ENCODE measurements around the gene FGF12. TPM values are rescaled to one million over a fixed set of nuclear protein-coding genes. Genes with fewer than 3 reads are reported as not detected.
A peak's percentile ranks its signal among the peaks of the same experiment; 100 is the strongest.

FGF12 gene
- polyA plus RNA-seq, 1 experiment = 0.11 TPM

DNA sequence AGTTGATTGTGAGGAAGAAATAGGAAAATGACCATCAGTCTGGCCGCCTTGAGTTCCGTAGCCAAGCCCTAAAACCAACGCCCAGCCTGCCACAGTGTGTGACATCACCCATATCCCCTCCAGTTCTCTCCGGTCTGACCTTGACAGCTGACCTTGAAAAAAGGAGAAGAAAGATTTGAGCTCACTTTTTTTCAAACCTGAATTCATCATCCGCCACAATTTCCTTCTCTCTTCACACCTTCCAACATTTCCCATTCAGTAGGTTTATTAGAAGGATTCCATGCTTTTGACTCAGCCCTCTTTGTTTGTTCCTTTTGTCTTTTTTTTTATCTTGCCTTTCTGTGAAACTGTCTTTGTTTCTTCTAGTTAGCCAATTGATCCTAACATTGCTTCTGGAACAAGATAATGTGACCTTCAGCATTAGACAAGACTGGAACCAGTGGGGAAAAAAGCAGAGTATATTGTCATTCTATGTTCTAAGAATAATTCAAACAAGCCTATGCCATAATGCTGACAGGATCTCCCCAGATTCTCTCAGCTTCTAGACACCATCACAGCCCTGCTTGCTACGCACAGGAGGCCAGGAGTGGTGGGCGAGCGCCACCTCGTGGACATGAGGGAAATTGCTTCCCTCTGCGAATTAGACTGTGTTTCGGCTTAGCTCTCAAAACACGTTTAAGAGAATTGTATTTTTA, 283.1 kb downstream of the FGF12 start:
- Histone ChIP-seq H3K27me3 (ENCODE audit: control insufficient read depth, insufficient read depth, low read length) (no peaks in the 10 kb centered on the region), H3K36me3 (ENCODE audit: control insufficient read depth, insufficient read depth, low read length) (no peaks in the 10 kb centered on the region), H3K4me3 (ENCODE audit: low read depth, low read length) (no peak overlapping the region)
- TF ChIP-seq, protein P1, sequence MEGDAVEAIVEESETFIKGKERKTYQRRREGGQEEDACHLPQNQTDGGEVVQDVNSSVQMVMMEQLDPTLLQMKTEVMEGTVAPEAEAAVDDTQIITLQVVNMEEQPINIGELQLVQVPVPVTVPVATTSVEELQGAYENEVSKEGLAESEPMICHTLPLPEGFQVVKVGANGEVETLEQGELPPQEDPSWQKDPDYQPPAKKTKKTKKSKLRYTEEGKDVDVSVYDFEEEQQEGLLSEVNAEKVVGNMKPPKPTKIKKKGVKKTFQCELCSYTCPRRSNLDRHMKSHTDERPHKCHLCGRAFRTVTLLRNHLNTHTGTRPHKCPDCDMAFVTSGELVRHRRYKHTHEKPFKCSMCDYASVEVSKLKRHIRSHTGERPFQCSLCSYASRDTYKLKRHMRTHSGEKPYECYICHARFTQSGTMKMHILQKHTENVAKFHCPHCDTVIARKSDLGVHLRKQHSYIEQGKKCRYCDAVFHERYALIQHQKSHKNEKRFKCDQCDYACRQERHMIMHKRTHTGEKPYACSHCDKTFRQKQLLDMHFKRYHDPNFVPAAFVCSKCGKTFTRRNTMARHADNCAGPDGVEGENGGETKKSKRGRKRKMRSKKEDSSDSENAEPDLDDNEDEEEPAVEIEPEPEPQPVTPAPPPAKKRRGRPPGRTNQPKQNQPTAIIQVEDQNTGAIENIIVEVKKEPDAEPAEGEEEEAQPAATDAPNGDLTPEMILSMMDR (IDR thresholded peaks at IDR 0.05; ENCODE audit: insufficient read depth, low read depth, low read length) = peak; percentile 97
- no peak for DNase-seq (ENCODE audit: low read depth)
- ChIA-PET CTCF (interaction anchor here (0.5 to 3.1 kb wide), 25 partner anchors 8 to 1744 kb away, joined by 3 to 42 read pairs (median 6); no protein-coding TSS in a partner anchor), POLR2A (no interaction called here)

DNA sequence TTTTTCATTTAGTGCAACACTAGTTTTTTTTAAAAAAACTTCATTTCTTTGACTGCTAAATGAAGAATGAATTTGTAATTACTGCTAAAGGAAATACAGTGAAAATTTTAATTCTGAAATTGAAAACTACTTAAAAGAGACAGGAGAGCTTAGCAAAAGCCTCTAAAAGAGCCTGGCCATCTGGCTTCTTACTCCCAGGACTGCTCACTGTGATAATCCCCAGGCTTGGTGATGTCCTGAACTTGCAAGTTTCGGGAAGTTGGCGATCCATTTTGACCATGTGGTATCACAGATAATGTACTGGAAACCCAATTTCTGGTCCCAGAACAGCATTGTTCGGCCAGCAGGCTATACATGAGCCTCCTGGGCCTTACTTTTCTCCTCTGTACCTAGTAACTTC, 292.1 kb downstream of the FGF12 start:
- TF ChIP-seq, protein P1 (IDR thresholded peaks at IDR 0.05; ENCODE audit: insufficient read depth, low read depth, low read length) = no peak
- no peaks in the 10 kb centered on the region for H3K36me3 ChIP-seq (ENCODE audit: control insufficient read depth, insufficient read depth, low read length)
- H3K4me3 ChIP-seq (ENCODE audit: low read depth, low read length) = no peak overlapping the region
- H3K27me3 ChIP-seq (ENCODE audit: control insufficient read depth, insufficient read depth, low read length) = no peaks in the 10 kb centered on the region
- DNase-seq (ENCODE audit: low read depth) = no peak
- CTCF ChIA-PET = interaction anchor here (0.7 to 1.4 kb wide), 3 partner anchors 9 to 1299 kb away, joined by 3 to 9 read pairs (median 4); no protein-coding TSS in a partner anchor
- POLR2A ChIA-PET = no interaction called here

DNA sequence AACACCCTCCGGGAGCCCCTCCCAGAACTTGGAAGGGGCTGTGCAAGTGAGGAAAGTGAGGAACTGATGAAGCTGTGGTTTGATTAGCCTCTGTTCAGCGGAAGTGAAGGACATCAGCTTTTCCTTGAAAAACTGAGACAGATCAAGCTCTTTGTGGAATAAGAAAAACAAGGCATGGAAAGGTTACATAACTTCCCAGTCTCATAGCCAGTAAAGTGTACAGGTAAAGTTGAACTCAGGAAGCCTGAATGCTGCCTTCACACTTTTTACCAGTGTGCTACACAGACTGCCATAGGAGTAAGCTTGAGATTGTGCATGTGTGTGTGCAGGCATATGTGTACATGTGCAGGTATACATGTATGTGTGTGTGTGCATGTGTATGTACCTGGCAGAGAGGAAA, 293.2 kb downstream of the FGF12 start:
- H3K36me3 ChIP-seq (ENCODE audit: control insufficient read depth, insufficient read depth, low read length) = no peaks in the 10 kb centered on the region
- TF ChIP-seq, protein P1 (IDR thresholded peaks at IDR 0.05; ENCODE audit: insufficient read depth, low read depth, low read length) = no peak
- ChIA-PET POLR2A (no interaction called here), CTCF (interaction anchor here (2.5 kb wide), 1 partner anchor 10 kb away, joined by 22 read pairs; no protein-coding TSS in a partner anchor)
- H3K4me3 ChIP-seq (ENCODE audit: low read depth, low read length) = no peak overlapping the region
- no peak for DNase-seq (ENCODE audit: low read depth)
- no peaks in the 10 kb centered on the region for H3K27me3 ChIP-seq (ENCODE audit: control insufficient read depth, insufficient read depth, low read length)

GRCh38 chr3:192433704-192434103, 293.6 kb downstream of the FGF12 start:
- H3K4me3 ChIP-seq (ENCODE audit: low read depth, low read length) = no peak overlapping the region
- ChIA-PET CTCF (interaction anchor here (2.5 kb wide), 1 partner anchor 10 kb away, joined by 22 read pairs; no protein-coding TSS in a partner anchor), POLR2A (no interaction called here)
- no peaks in the 10 kb centered on the region for H3K36me3 ChIP-seq (ENCODE audit: control insufficient read depth, insufficient read depth, low read length)
- no peaks in the 10 kb centered on the region for H3K27me3 ChIP-seq (ENCODE audit: control insufficient read depth, insufficient read depth, low read length)
- TF ChIP-seq, protein P1 (IDR thresholded peaks at IDR 0.05; ENCODE audit: insufficient read depth, low read depth, low read length) = no peak
- no peak for DNase-seq (ENCODE audit: low read depth)

DNA sequence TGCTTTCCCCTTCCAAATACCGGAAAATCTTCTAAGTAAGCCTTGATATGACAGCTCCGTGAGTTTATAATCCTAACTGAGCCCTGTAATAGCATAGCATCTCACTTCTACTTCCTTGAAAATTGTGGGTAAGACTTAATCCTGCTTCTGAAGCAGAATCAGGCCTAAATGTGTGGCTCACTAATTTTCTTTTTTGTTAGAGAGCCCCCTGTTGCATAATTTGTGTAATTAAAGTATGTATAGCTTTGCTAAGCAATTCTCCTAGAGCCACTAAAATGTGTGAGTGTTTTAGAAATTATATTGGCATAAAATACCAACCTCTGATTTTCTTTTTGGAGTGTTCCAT, 304.4 kb downstream of the FGF12 start:
- no peak for DNase-seq (ENCODE audit: low read depth)
- CTCF ChIA-PET = interaction anchor here (2.8 kb wide), 1 partner anchor 21 kb away, joined by 9 read pairs; no protein-coding TSS in a partner anchor
- TF ChIP-seq, protein P1 (IDR thresholded peaks at IDR 0.05; ENCODE audit: insufficient read depth, low read depth, low read length) = no peak
- no peak overlapping the region for H3K4me3 ChIP-seq (ENCODE audit: low read depth, low read length)
- no peaks in the 10 kb centered on the region for H3K36me3 ChIP-seq (ENCODE audit: control insufficient read depth, insufficient read depth, low read length)
- POLR2A ChIA-PET = no interaction called here
- no peaks in the 10 kb centered on the region for H3K27me3 ChIP-seq (ENCODE audit: control insufficient read depth, insufficient read depth, low read length)
